RCC 7860 (cell line): ENCODE data around the gene ZNF530.

Experiments used
- DNase-seq: peaks from one replicate; pipeline ENCODE4 v3.0.0-alpha.2; 2015; ENCODE audit warnings: low spot score
- FAIRE-seq: peaks from 2 replicates; lab custom pipeline; 2012; peaks lifted over from hg19 to GRCh38; lab: Jason Lieb, UNC

ZNF530 gene

DNA sequence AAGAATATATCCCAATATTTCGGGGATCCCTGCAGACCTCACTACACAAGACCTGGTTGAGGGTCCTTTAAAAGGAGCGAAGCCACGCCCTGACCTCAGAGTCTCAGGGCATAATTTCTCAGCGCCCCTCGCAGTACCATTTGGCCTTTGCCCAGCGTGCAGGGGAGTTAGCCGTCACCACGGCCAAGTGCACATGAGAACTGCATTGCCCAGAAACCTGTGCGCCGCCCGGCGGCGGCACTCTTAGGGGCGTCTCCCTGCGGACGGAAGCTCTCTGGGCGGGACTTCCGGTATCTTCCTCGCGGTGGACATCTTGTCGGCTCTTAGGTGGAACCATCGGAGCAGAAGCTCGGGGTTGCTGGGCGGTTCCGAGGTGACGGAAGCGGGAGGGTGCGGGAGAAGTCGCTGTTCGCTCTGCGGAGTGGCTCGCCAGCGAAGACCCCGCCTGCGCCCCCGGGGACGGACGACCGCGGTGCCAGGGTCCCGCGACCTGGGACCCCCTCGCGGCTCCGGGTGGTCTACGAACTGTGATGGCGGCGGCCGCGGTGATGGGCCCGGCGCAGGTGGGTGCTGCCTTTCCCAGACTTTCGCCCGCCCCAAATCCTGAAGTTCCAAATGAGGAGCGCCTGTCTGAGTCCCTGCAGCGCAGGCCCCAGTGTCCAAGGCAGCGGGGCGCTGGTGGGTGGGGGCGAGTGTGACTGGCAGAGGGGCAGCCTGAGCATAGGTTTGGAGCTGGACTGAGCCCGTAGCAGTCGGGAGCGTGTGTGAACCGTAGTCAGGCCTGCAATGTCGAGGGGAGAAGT is 14.5 kb downstream of the ZNF530 start, which contains the start of gene ZNF134:
Gene ZNF134 (plus strand): TSS at position 302 of the 803 bp plus-strand sequence. CDS start 5,227 bp downstream, outside the sequence.
- DNase-seq: peak; percentile 66
- no peak for FAIRE-seq

DNA sequence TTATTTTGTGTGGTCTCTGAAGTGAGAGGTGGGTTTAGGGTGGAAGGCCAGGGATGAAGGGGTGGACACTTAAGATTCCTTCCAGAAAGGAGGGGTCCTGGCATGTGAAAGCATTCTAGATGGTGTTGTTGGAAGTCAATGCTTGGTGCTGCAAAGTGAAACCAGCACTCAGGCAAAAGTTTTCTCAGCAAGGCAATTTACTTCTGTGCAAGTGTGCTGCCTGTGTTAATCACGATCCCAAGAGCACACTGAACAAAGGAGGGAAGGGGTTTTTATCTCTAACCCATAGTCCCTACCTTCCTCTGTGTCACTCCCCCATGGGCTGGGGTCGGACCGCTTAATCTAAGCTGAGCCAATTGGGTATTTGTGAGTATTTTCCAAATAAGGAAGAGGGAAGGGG is 15.7 kb downstream of the ZNF530 start:
- no peak for FAIRE-seq
- no peak for DNase-seq

DNA sequence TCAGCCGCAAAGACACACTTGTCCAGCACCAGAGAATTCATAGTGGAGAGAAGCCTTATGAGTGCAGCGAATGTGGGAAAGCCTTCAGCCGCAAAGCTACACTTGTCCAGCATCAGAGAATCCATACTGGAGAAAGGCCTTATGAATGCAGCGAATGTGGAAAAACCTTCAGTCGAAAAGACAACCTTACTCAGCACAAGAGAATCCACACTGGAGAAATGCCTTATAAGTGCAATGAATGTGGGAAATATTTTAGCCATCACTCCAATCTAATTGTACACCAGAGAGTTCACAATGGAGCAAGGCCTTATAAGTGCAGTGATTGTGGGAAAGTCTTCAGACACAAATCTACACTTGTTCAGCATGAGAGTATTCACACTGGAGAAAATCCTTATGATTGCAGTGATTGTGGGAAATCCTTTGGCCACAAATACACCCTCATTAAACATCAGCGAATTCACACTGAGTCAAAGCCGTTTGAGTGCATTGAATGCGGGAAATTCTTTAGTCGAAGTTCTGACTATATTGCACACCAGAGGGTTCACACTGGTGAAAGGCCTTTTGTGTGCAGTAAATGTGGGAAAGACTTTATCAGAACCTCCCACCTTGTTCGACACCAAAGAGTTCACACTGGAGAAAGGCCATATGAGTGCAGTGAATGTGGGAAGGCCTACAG is 21.1 kb downstream of the ZNF530 start:
- FAIRE-seq (no peak), DNase-seq (no peak)

DNA sequence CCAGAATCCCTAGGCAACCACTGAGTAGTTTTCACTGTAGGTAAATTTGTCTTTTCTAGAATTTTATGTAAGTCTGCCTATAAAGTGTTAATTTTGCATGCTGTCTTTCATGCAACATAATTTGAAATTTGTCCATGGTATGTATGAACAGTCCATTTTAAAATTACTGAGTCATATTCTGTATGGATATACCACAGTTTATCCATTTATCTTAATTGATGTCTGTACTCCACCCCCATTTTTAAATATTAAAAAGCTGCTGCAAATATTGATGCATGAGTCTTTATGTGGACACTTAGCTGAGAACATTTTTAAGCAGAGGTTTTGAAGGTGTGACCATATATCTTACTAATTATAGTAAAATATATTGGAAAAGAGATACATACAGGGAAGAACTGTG is 23.4 kb downstream of the ZNF530 start:
- DNase-seq (no peak), FAIRE-seq (no peak)

DNA sequence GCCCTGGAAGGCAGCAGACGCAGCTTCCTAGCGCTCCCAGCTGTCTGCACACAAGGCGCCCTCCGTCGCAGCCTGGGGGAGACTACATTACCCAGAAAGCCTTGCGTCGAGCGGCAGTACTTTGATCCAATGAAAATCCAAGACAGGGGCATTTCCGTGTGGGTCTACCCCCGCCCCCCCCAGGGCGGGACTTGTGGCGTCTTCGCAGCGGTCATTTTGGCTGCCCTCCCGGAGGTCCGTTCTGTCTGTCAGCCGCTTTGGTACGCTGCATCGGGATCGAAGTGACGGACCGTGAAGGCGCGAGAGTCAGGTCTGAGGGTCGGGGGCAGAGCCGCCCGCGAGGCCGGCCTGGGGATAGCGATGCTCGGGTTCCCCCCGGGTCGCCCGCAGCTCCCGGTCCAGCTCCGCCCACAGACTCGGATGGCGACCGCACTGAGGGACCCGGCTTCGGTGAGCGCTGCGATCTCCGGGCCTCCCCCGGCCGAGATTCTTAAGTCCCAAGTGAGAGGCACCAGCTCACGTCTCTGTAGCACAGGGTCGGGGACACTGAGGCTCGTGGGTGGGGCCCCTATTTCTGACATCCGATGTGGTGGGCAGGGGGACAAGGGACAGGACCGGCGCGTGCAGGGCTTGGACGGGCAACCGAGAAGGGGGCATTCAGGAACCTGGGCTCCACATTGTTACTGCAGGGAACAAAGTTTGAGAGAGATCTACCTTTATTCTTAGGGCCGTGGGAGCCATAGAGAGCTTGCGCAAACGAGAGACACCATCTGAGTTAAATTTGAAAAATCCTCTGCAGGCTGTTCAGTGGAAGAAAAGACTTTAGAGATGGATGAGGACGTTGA is 33.5 kb downstream of the ZNF530 start, which contains the start of gene ZNF211:
Gene ZNF211 (plus strand): TSS at position 182 of the 845 bp plus-strand sequence. CDS start 179 bp downstream, at position 361.
- DNase-seq (peak; percentile 77), FAIRE-seq (peak; percentile 45)

DNA sequence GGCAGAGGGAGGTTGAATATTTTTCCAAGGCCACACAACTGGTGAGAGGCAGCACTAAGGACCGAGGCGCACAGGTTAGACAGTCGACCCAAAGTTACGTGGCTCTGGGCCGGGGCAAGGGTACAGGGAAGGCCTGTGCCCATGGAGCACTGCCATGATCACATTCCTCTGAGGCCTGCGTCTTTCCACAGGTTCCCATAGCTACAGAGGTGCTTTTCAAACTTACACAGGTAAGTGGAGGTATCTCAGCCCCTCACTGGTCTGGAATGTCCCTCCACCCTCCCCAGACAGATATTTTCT is 34.1 kb downstream of the ZNF530 start:
- FAIRE-seq: no peak
- no peak for DNase-seq

DNA sequence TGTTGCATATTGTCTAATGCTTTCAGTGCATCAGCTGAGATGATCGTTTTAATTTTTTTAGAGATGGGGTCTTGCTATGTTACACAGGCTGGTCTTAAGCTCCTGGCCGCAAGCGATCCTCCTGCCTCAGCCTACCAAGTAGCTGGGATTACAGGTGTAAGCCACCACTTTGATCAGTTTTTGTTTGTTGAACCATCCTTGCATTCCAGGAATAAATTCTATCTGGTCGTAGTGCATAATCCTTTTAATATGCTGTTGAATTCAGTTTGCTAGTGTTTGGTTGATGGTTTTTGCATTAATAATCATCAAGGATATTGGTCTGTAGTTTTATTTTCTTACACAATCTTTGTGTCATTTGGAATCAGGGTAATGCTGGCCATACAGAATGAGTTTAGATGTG is 37.7 kb downstream of the ZNF530 start:
- FAIRE-seq (no peak), DNase-seq (no peak)

DNA sequence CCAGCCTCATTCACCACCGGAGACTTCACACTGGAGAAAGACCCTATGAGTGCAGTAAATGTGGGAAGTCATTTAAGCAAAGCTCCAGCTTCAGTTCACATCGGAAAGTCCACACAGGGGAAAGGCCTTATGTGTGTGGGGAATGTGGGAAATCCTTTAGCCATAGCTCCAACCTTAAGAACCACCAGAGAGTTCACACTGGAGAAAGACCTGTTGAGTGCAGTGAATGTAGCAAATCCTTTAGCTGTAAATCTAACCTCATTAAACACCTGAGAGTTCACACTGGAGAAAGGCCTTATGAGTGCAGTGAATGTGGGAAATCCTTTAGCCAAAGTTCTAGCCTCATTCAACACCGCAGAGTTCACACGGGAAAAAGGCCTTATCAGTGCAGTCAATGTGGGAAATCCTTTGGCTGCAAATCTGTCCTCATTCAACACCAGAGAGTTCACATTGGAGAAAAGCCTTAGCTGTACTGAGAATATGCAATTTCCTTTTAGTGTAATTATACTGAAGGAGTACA is 42.1 kb downstream of the ZNF530 start:
- DNase-seq (no peak), FAIRE-seq (no peak)

DNA sequence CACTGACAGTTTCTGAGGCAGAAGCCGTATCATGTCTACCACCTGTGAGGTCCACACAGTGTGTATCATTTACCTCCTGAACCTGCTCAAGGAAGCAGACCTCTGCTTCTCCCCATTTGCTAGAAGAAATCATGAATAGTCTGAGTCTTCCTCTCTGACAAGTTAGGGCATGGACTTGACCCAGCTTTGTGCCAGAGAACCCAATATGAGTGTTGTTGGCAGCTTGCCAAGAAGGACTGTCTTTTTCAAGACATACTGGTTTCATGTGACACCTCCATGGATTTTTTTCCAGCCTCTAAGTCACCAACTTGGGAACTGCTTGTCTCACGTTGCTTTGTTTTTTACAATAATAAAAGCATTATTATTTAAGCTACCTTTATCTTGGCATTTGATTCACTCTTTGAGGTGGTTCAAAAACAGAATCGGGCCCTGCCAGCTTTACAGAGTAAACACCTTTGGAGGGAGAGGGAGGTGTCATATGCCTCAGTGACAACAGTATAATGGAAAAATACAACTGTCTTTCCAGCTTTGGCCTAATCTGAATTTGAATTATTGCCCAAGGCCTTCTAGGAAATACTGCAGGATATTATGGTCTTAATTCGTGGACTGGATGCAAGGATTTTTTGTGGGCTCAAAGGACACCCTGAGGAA is 42.8 kb downstream of the ZNF530 start:
- DNase-seq (no peak), FAIRE-seq (no peak)

DNA sequence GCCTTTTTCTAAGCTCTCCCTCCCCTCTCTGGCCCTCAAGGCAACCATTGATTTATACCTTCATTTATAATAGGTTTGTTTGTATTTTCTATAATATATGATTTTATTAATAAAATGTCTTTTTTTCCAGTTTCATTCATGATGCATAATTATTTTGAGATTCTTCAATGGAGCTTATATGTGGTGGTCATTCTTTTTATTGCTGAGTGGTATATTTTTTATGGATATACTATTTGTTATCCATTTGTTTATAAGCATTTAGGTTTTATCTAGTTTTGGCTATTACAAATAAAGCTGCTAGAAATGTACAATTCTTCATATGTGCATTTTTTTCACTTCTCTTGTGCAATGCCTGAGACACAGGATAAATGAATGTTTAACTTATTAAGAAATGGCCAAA is 44.0 kb downstream of the ZNF530 start:
- DNase-seq (no peak), FAIRE-seq (no peak)

DNA sequence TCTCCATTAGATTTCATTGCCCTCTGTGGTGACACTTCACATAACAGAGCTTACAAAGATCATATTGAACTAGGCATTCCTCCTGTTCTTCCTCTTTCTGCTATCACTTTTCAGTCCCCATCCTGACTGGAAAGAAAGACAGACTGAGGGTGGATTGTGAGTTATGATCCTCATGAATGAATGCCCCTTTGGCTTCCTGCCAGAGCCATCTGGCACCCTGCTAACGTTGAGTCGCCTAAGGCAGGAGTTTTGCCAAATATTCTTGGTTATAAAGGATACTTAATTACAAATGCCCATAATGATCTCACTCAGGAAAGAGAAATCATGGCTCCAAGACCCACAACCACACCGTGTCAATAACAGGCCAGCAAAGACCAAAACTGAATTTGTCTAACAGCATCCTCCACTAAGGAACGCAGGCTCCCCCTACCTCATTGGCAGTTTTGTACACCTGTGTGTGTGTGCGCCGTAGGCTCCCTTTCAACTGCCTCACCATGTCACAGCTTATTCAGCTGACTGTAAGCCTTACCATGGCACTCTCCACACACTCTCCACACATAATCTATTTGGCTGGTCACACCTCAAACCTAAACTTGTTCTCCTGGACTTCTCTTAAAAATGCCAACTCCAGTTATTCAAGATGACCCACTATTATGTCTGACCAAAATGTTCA is 48.8 kb downstream of the ZNF530 start:
- DNase-seq (no peak), FAIRE-seq (no peak)

DNA sequence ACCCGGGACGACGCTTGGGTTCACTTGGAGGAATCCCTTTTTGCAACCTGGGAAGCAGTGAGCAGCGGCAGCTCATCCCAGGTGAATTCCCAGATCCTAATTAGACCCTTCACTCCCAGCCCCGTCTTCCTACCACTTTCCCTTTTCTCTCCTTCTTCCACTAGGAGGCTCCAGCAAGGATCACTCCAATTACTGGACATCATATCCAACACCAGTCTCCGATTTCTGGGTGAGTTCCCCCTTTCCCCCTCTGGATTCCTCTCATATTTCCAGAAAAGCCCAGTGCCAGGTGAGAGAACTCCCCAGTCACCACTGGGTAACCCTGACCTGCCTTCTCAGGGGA is 51.9 kb downstream of the ZNF530 start:
- no peak for FAIRE-seq
- no peak for DNase-seq

DNA sequence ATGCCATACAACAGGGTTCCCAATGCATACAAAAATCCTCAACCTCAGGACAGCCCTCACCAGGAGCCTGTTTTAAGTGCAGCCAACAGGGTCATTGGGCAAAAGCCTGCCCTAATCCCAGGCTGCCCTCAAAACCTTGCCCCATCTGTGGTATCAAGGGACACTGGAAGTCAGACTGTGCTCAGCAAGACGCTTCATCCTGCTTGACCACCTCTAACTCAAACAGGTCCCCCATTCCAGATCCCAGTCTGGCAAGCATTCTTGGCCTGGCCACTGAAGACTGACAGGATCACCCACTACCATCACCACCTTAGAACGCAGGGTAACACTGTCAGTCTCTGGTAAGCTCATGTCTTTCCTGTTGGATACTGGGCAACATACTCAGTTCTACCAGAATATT is 54.0 kb downstream of the ZNF530 start:
- FAIRE-seq (no peak), DNase-seq (no peak)

DNA sequence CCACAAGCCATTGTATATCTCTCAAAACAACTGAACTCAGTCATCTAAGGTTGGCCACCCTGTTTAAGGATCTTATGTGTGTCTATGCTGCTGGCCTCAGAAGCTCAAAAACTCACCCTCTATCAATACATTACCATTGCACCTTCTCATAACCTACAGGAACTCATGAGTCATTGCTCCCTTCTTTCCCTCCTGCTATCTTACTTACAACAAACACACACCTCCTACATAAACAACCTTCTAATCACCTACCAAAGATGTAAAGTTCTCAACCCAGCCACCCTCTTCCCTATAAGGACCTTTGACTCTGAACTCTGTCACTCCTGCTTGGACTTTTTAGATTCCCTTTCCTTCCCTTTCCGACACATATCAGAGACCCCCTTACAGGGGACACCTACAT is 55.8 kb downstream of the ZNF530 start:
- DNase-seq: no peak
- no peak for FAIRE-seq

DNA sequence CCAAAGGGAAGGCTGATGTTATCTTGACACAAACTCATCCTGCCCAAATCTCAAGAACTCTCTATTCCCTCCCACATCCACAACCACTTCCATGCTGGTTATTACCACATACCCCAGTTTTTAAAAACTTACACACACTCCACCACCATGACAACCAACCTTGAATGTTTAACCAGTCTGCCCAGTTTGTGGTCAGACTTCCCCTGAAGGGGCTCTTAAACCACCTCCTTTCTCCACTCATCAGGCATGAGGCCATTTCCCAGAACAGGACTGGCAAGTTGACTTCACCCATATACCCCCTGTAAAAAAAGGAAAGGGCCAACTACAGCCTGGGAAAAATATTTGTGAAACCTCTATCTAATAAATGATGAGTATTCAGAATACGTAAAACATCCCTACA is 56.7 kb downstream of the ZNF530 start:
- no peak for FAIRE-seq

More for the DNA sequence above, 56.7 kb downstream of the ZNF530 start:
- no peak for DNase-seq
